ENCODE measurements around the gene CD86.
"Not testable (repeated sequence)": the region's sequence is repeated elsewhere in the genome, so short reads cannot be mapped to it uniquely, and the experiment has no call there.

GRCh38 chr3:122047296-122047695, 7.9 kb upstream of the CD86 start:
- not testable (repeated sequence) for TF ChIP-seq CTCF, POLR2A (IDR thresholded peaks at IDR 0.05)

Data from sigmoid colon (tissue), 3 donors.